Stomach (tissue), 4 donors: ENCODE data around the gene SLC16A9.

Source experiments
- CTCF ChIP-seq, 7 experiments: fragments of 450-650 bp in 4 of 7; fragments of 200-600 bp in 3 of 7; sonication (generic) in 3 of 7; IDR thresholded peaks; one replicate each; pipeline ENCODE4 v1.5.1; 2016 to 2019; ENCODE audit warnings: antibody characterized with exemption in 7 of 7, control low read depth in 2 of 7, mild to moderate bottlenecking in 1 of 7
- EP300 ChIP-seq: sonication (generic); formaldehyde crosslinking; IDR thresholded peaks from one replicate; pipeline ENCODE4 v1.6.1; 2017; ENCODE audit warnings: antibody characterized with exemption
- POLR2A ChIP-seq, 4 donors: fragments of 450-650 bp; IDR thresholded peaks; one replicate each; pipeline ENCODE4 v1.6.1; 2016; ENCODE audit warnings: antibody characterized with exemption in 4 of 4, control low read depth in 2 of 4, mild to moderate bottlenecking in 1 of 4, moderate library complexity in 1 of 4
- POLR2AphosphoS5 ChIP-seq, 3 donors: sonication (generic); formaldehyde crosslinking; IDR thresholded peaks; one replicate each; pipeline ENCODE4 v1.6.1; 2016; ENCODE audit warnings: antibody characterized with exemption in 3 of 3

DNA sequence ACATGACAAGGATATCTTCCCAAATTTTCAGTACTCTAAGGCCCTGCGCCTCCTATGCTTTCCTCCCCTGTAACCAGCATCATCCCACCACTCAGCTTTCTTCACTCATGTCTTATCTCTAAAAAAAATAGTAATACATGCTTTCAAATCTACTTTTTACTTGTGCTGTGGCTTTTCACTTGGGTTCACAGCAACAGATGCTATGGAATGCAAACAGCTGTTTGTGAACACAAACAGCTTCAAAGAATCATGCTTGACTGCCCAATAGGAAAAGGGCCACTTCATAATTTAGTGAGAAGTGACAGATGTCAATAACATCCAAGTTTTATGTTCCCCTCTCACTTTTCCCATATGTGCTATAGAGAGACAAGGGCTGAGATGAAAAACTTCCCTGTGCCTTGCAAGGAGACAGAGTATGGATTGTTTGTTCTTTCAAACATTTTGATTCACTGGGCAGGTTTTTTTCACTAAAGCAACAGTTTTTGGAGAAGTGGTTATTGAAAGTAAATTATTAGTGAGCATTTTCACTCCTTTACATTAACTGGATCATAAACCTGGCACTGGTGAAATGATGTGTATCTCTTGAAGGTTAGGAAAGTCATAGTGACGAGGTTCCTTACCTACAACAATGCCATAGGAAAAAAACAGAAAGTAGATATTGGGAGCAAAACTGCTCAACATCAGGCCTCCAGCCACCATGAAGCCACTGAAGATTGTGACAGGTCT, 37.3 kb downstream of the SLC16A9 start:
- TF ChIP-seq CTCF (IDR thresholded peaks at IDR 0.05), result no peak
- TF ChIP-seq POLR2A (IDR thresholded peaks at IDR 0.05), result no peak
- no peak for TF ChIP-seq EP300
- no peak for TF ChIP-seq POLR2AphosphoS5 (IDR thresholded peaks at IDR 0.05)
